GM21825 (cell line): ENCODE results near the gene SINHCAF.
A peak's percentile ranks its signal among the peaks of the same experiment; 100 is the strongest.
"Not testable (repeated sequence)": the region's sequence is repeated elsewhere in the genome, so short reads cannot be mapped to it uniquely, and the experiment has no call there.

Experiments used
- ATAC-seq: cut with Tn5 transposase; IDR thresholded peaks from one replicate; pipeline ENCODE4 v1.9.1; 2021; ENCODE audit warnings: mild to moderate bottlenecking, moderate library complexity; ENCODE audit not compliant: unreplicated experiment

Gene SINHCAF

DNA sequence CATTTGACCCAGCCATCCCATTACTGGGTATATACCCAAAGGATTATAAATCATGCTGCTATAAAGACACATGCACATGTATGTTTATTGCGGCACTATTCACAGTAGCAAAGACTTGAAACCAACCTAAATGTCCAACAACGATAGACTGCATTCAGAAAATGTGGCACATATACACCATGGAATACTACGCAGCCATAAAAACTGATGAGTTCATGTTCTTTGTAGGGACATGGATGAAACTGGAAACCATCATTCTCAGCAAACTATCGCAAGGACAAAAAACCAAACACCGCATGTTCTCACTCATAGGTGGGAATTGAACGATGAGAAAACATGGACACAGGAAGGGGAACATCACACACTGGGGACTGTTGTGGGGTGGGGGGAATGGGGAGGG lies 52.2 kb downstream of the SINHCAF start:
- not testable (repeated sequence) for ATAC-seq

GRCh38 chr12:31272607-31273225 lies 53.2 kb downstream of the SINHCAF start:
- ATAC-seq, result no peak

- no peak for ATAC-seq
Observed at GRCh38 chr12:31267966-31268365, 58.0 kb downstream of the SINHCAF start.

- ATAC-seq, result no peak
Observed at GRCh38 chr12:31265722-31266121, 60.2 kb downstream of the SINHCAF start.

- ATAC-seq, result no peak
Observed at GRCh38 chr12:31263661-31264060, 62.3 kb downstream of the SINHCAF start.

DNA sequence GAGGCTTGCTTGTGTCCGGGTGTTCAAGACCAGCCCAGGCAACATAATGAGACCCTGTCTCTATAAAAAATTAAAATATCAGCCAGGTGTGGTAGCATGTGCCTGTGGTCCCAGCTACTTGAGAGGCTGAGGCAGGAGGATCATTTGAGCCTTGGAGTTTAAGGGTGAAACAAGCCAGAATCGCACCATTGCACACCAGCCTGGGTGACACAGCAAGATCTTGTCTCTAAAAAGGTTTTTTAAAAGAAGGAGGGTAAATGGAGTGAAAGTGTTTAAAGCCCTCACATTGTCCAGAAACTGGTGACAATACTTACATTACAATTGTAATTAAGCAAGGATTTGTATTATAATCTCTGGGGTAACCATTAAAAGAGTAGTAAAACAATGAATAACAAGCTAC lies 64.2 kb downstream of the SINHCAF start:
- ATAC-seq, result no peak

GRCh38 chr12:31260840-31261239 lies 65.1 kb downstream of the SINHCAF start:
- no peak for ATAC-seq

- ATAC-seq, result no peak
Observed at GRCh38 chr12:31259136-31259886, 66.6 kb downstream of the SINHCAF start.

GRCh38 chr12:31257784-31258183 lies 68.2 kb downstream of the SINHCAF start:
- no peak for ATAC-seq

DNA sequence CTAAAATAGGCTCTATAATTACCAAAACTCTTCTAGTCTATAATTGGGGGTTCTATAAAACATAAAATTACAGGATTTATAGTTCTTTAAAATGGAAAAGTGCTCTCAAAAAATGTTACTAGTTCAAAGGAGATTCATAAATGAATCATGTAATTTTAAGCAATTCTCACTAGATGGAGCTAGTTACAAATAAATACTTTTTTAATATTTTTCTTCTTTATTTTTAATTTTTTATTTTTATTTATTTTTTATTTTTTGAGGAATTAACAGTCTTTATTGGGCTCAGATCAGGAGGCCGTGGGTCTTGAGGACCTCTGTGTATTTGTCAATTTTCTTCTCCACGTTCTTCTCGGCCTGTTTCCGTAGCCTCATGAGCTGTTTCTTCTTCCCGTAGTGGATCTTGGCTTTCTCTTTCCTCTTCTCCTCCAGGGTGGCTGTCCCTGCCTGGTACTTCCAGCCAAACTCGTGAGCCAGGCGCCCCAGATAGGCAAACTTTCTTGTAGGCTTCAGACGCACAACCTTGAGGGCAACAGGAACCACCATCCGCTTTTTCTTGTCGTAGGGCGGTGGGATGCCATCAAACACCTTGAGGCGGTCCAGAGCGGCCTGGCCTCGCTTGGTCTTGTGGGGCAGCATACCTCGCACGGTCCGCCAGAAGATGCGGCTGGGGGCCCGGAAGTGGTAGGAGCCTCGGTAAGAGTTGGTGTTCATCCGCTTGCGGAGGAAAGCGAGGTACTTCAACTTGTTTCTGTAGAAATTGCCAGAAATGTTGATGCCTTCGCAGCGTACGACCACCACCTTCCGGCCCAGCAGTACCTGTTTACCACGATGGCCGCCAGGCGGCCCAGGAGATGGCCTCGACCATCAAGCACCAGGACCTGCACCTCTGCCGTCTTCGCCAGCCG lies 74.0 kb downstream of the SINHCAF start:
- ATAC-seq, result not testable (repeated sequence)

DNA sequence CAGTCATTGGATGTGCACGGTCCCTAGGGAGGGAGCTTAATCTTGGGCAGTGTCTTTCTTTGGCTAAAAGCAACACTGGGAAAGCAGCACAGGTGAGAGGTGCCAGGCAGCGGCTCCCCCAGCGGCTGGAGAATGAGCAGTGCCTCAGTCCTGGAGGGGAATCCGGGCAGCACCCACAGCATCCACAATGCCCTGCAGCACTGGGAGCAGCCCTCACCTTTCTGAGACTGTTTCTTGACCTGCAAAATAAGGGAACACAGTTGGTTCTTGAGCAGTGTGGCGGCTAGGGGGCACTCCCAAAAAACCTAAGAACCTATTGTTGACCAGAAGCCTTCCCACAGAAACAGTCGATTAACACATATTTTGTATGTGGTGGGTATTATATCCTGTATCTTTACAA lies 75.8 kb downstream of the SINHCAF start:
- no peak for ATAC-seq

GRCh38 chr12:31249356-31249755 lies 76.6 kb downstream of the SINHCAF start:
- no peak for ATAC-seq

GRCh38 chr12:31248815-31249214 lies 77.1 kb downstream of the SINHCAF start:
- ATAC-seq, result no peak

DNA sequence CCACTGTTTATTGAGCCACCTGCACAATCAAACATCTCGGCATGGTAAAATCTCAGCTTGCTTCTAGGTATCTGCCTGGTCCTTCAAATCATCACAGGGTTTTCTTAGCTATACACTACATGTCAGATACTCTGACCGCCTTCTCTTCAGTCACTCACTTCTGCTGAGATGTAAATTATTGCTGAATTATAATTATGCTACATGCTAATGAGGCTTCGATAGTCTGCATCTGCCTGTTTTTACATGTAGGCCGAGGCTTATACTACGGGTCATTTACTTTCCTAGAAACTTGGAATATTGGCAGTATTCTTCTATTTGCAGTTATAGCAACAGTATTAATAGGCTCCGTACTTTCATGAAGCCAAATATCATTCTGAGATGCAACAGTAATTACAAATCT lies 77.6 kb downstream of the SINHCAF start:
- ATAC-seq, result no peak

DNA sequence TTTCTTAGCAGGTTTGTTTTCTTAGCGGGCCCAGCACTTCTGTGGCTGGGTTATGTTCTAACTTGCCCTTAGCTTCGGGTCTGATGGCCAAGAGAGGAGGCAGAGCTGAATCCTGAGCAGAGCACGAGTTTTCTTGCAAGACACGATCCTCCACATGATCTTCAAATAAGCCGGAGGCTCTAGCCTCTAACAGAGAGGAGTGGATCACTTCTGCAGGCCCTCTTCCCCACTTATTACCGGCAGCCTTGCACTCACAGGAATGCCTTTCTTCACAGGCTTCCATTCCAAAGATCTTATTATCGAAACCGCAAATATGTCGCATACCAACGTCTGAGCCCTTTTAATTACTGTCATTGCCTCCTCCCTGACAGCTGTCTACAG lies 79.5 kb downstream of the SINHCAF start:
- ATAC-seq, result no peak

GRCh38 chr12:31245822-31246469 lies 80.0 kb downstream of the SINHCAF start:
- ATAC-seq, result no peak

DNA sequence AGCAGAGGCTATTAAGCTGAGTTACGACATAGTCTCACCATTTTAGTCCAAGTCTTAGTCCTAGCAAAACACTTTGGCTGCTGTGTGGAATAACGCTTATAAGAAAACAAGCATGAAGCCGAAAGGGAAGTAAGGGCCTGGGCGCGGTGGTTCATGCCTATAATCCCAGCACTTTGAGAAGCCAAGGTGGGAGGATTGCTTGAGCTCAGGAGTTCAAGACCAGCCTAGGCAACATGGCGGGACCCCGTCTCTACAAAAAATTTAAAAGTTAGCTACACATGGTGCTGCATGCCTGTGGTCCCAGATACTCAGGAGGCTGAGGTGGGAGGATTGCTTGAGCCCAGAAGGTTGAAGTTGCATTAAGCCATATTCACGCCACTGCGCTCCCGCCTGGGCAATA lies 83.5 kb downstream of the SINHCAF start:
- not testable (repeated sequence) for ATAC-seq

- peak; percentile 73 for ATAC-seq
Observed at GRCh38 chr12:31238764-31239387, 87.1 kb downstream of the SINHCAF start.

DNA sequence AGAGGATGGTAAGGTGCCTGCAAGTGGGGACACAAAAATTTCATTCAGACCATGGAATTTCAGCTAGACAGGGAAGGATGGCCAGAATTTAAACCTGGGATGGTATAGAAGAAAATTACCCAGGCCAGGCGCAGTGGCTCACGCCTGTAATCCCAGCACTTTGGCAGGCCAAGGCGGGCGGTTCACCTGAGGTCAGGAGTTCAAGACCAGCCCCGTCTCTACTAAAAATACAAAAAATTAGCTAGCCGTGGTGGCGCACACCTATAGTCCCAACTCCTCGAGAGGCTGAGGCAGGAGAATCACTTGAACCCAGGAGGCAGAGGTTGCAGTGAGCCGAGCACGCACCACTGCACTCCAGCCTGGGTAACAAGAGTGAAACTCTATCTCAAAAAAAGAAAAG lies 87.6 kb downstream of the SINHCAF start:
- not testable (repeated sequence) for ATAC-seq

DNA sequence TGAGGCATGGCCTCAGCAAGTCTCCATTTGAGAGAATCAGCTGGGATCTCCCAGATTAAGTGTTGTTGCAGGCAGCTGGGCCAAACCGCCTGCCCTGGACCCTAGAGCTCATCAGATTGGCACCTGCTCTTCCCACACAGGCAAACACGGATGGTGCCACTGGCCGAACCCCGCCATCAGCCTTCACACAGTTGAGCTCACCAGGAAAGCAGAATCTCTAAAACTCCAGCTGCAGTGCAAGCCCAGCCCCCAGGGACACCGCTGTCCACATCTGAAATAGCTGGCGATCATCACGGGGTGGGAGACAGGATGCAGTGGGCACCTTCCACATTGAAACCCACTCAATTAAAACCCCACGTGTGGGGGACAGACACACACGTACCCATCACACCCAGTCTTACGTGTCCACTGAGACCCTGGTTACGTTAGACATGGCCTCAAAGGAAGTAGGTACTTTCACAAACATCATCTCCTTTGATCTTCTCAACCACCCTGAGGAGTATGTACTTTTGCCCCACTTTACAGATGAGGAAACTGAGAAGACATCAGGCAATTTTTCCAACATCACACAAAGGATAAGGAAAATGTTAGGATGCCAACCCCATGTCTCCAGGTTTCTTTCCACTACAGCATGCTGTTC lies 88.8 kb downstream of the SINHCAF start:
- ATAC-seq, result no peak
